Adrenal gland (tissue), 5 donors: ENCODE results near the gene ZDHHC14.

Experiments
- POLR2A ChIP-seq, 2 donors: fragments of 450-650 bp; IDR thresholded peaks; one replicate each; pipeline ENCODE4 v1.6.1; 2017; ENCODE audit warnings: antibody characterized with exemption in 2 of 2, mild to moderate bottlenecking in 2 of 2, moderate library complexity in 1 of 2
- TF ChIP-seq, protein P1 (sequence below), 6 experiments: fragments of 450-650 bp in 4 of 6; fragments of 200-600 bp in 2 of 6; sonication (generic) in 1 of 6; IDR thresholded peaks; 1 replicate in 5 of 6; 2 replicates in 1 of 6; pipeline versions ENCODE4 v1.5.1 to v1.8.0; 2016 to 2021; ENCODE audit warnings: antibody characterized with exemption in 6 of 6, mild to moderate bottlenecking in 2 of 6, moderate library complexity in 1 of 6
- donor health status: DM: no; HTN: no; CAD: no.

DNA sequence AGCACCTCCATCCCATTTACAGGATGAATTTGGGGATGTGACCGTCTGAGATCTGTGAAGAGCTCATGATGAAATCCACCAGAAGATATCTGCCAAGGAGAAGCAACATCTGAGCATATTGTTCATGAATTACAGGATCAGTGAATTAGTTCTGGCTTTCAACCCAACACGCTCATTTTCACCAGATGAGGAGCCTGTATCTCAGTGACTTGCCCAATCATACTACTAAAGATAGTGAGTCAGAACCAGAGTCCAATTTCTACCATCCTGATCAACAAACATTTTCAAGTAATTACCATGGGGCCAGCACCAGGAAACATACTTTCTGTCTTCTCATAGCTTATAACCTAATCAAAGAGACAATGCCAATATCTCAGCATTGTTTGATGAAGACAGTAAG lies 116.6 kb downstream of the ZDHHC14 start:
- TF ChIP-seq POLR2A (IDR thresholded peaks at IDR 0.05), result no peak
- TF ChIP-seq, protein P1, sequence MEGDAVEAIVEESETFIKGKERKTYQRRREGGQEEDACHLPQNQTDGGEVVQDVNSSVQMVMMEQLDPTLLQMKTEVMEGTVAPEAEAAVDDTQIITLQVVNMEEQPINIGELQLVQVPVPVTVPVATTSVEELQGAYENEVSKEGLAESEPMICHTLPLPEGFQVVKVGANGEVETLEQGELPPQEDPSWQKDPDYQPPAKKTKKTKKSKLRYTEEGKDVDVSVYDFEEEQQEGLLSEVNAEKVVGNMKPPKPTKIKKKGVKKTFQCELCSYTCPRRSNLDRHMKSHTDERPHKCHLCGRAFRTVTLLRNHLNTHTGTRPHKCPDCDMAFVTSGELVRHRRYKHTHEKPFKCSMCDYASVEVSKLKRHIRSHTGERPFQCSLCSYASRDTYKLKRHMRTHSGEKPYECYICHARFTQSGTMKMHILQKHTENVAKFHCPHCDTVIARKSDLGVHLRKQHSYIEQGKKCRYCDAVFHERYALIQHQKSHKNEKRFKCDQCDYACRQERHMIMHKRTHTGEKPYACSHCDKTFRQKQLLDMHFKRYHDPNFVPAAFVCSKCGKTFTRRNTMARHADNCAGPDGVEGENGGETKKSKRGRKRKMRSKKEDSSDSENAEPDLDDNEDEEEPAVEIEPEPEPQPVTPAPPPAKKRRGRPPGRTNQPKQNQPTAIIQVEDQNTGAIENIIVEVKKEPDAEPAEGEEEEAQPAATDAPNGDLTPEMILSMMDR (IDR thresholded peaks at IDR 0.05), result no peak
